HepG2 (cell line): ENCODE results near the gene CDC42EP1. TPM values are rescaled to one million over a fixed set of nuclear protein-coding genes. Genes with fewer than 3 reads are reported as not detected.
A peak's percentile ranks its signal among the peaks of the same experiment; 100 is the strongest.

Experiments
- HNRNPLL ChIP-seq: fragments of 200-400 bp; formaldehyde crosslinking; IDR thresholded peaks from 2 replicates; pipeline ENCODE4 v1.6.1; 2017; ENCODE audit warnings: mild to moderate bottlenecking, low read depth, low read length; ENCODE audit not compliant: poor library complexity, severe bottlenecking
- KDM6A ChIP-seq: IDR thresholded peaks from 2 replicates; pipeline ENCODE4 v1.6.1; 2016; ENCODE audit warnings: low read depth
- MLLT10 ChIP-seq: sonication (generic); formaldehyde crosslinking; IDR thresholded peaks from 2 replicates; pipeline ENCODE4 v1.4.0; 2020; ENCODE audit warnings: missing genetic modification reagents
- POLR2G ChIP-seq: fragments of 200-400 bp; formaldehyde crosslinking; IDR thresholded peaks from 2 replicates; pipeline ENCODE4 v1.6.1; 2018; ENCODE audit warnings: mild to moderate bottlenecking, low read depth, low read length, moderate library complexity
- ZMYM2 ChIP-seq: sonication (generic); formaldehyde crosslinking; IDR thresholded peaks from 2 replicates; pipeline ENCODE4 v1.8.0; 2022; ENCODE audit warnings: mild to moderate bottlenecking, missing genetic modification reagents
- ZNF205 ChIP-seq: IDR thresholded peaks from 2 replicates; pipeline ENCODE4 v1.6.1; 2018; ENCODE audit warnings: missing biosample characterization, missing genetic modification reagents
- ZNF747 ChIP-seq: sonication (generic); formaldehyde crosslinking; IDR thresholded peaks from 2 replicates; pipeline ENCODE4 v1.8.1; 2023; ENCODE audit warnings: missing genetic modification reagents, mild to moderate bottlenecking, borderline replicate concordance
- ZNF788 ChIP-seq: sonication (generic); formaldehyde crosslinking; IDR thresholded peaks from 2 replicates; pipeline ENCODE4 v1.5.0; 2020; ENCODE audit warnings: mild to moderate bottlenecking, missing genetic modification reagents, borderline replicate concordance
- polyA plus RNA-seq, 8 experiments: library from polyadenylated mRNA; depleted of rRNA in 3 of 8; stranded (reverse) in 7 of 8; unstranded in 1 of 8; fragments of >200 nt; fragmentation: Illumina TruSeq in 4 of 8; extraction: Trizol in 4 of 8; gene quantifications; 2 replicates each; pipeline versions ENCODE4 v1.2.1 to v1.2.3, GENCODE V29; 2011 to 2016; ENCODE audit warnings: low read depth in 4 of 8, missing spikeins in 1 of 8, mixed read lengths in 1 of 8; ENCODE audit not compliant: insufficient read depth in 1 of 8
- total RNA-seq, 5 experiments: library from RNA; depleted of rRNA; stranded (reverse); fragments of >200 nt; fragmentation: Illumina TruSeq; extraction: Trizol; gene quantifications; 2 replicates each; pipeline ENCODE4 v1.2.3, GENCODE V29; 2016; ENCODE audit warnings: low read depth in 1 of 5
- TF ChIP-seq, protein P1 (sequence below): sonication (generic); formaldehyde crosslinking; IDR thresholded peaks from 2 replicates; pipeline ENCODE4 v1.5.1; 2020; ENCODE audit warnings: missing genetic modification reagents, mild to moderate bottlenecking, borderline replicate concordance
- TF ChIP-seq, protein P2 (sequence below): IDR thresholded peaks from 2 replicates; pipeline ENCODE4 v1.4.0; 2020; ENCODE audit warnings: mild to moderate bottlenecking, missing genetic modification reagents
- TF ChIP-seq, protein P3 (sequence below): sonication (generic); formaldehyde crosslinking; IDR thresholded peaks from 2 replicates; pipeline ENCODE4 v1.5.1; 2020; ENCODE audit warnings: missing genetic modification reagents, mild to moderate bottlenecking, borderline replicate concordance
- TF ChIP-seq, protein P4 (sequence below): IDR thresholded peaks from 2 replicates; pipeline ENCODE4 v1.6.1; 2016; ENCODE audit warnings: low read depth, missing genetic modification reagents, missing compliant biosample characterization
- TF ChIP-seq, protein P5 (sequence below): sonication (generic); formaldehyde crosslinking; IDR thresholded peaks from 2 replicates; pipeline ENCODE4 v1.4.0; 2020; ENCODE audit warnings: missing genetic modification reagents

Gene CDC42EP1
- total and polyA plus RNA-seq, 2 of the 13 experiments (the other 11 are each of a cell fraction or from before 2014, with no cell fraction given) = 17.1 to 29.5 TPM

DNA sequence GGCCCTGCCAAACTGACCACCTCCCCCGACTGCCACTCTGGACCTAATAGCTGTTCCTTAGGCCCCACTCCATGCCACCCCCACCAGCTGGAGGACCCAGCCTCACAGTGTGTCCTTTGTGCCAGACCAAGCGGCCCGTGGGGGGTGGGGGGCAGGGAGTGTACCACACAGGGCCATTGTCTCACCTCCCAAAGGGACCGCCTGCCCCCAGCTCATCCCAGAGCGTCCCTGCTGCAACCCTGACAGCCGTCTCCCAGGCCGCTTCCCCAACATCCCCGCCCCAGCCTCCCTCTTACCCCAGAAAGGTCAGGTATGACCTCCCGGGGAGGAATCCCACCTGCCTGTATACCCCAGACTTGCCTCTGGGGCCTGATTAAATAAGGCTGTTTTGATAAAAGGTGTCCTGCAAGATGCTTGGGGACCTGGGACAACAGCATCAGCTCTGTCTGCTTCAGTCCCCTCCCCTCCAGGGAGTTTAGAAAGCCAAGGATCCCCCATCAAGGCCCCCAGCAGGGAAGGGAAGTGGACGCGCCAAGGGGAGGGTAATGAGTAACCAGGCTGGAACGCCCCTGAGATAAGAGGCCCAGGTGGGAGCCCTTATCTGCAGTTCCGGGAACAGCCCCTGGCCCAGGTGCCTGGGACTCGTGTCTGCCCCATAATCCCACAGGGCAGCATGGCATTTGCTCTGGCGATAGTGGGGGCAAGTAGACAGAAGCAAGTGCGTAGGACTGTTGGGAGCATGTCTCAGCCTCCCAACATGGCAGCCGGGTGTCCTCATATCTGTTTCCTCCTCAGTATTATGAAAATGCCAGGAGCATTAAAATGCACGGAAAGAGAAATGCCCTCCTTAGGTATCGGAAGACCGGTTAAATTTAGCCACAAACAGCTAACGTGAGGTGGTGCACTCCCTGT, 9.0 kb downstream of the CDC42EP1 start (continued):
- TF ChIP-seq, protein P1, sequence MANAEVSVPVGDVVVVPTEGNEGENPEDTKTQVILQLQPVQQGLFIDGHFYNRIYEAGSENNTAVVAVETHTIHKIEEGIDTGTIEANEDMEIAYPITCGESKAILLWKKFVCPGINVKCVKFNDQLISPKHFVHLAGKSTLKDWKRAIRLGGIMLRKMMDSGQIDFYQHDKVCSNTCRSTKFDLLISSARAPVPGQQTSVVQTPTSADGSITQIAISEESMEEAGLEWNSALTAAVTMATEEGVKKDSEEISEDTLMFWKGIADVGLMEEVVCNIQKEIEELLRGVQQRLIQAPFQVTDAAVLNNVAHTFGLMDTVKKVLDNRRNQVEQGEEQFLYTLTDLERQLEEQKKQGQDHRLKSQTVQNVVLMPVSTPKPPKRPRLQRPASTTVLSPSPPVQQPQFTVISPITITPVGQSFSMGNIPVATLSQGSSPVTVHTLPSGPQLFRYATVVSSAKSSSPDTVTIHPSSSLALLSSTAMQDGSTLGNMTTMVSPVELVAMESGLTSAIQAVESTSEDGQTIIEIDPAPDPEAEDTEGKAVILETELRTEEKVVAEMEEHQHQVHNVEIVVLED = peak; percentile 65; the same call in 1 of the 2 replicates
- TF ChIP-seq HNRNPLL = no peak
- no peak for TF ChIP-seq ZMYM2 (CRISPR knock-in tag)
- no peak for TF ChIP-seq MLLT10
- 0 out of 2 replicates have a peak, but pooled peaks have one; percentile 73 for TF ChIP-seq ZNF788 (CRISPR knock-in tag)
- TF ChIP-seq, protein P2, sequence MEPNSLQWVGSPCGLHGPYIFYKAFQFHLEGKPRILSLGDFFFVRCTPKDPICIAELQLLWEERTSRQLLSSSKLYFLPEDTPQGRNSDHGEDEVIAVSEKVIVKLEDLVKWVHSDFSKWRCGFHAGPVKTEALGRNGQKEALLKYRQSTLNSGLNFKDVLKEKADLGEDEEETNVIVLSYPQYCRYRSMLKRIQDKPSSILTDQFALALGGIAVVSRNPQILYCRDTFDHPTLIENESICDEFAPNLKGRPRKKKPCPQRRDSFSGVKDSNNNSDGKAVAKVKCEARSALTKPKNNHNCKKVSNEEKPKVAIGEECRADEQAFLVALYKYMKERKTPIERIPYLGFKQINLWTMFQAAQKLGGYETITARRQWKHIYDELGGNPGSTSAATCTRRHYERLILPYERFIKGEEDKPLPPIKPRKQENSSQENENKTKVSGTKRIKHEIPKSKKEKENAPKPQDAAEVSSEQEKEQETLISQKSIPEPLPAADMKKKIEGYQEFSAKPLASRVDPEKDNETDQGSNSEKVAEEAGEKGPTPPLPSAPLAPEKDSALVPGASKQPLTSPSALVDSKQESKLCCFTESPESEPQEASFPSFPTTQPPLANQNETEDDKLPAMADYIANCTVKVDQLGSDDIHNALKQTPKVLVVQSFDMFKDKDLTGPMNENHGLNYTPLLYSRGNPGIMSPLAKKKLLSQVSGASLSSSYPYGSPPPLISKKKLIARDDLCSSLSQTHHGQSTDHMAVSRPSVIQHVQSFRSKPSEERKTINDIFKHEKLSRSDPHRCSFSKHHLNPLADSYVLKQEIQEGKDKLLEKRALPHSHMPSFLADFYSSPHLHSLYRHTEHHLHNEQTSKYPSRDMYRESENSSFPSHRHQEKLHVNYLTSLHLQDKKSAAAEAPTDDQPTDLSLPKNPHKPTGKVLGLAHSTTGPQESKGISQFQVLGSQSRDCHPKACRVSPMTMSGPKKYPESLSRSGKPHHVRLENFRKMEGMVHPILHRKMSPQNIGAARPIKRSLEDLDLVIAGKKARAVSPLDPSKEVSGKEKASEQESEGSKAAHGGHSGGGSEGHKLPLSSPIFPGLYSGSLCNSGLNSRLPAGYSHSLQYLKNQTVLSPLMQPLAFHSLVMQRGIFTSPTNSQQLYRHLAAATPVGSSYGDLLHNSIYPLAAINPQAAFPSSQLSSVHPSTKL = peak; percentile 78
- TF ChIP-seq ZNF205 (CRISPR knock-in tag) = no peak
- TF ChIP-seq ZNF747 (CRISPR knock-in tag) = peak; percentile 90; the same call in 1 of the 2 replicates
- TF ChIP-seq, protein P3, sequence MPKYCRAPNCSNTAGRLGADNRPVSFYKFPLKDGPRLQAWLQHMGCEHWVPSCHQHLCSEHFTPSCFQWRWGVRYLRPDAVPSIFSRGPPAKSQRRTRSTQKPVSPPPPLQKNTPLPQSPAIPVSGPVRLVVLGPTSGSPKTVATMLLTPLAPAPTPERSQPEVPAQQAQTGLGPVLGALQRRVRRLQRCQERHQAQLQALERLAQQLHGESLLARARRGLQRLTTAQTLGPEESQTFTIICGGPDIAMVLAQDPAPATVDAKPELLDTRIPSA (CRISPR knock-in tag) = peak; percentile 83; the same call in 1 of the 2 replicates
- peak; percentile 64 for TF ChIP-seq KDM6A (CRISPR knock-in tag)
- TF ChIP-seq, protein P4, sequence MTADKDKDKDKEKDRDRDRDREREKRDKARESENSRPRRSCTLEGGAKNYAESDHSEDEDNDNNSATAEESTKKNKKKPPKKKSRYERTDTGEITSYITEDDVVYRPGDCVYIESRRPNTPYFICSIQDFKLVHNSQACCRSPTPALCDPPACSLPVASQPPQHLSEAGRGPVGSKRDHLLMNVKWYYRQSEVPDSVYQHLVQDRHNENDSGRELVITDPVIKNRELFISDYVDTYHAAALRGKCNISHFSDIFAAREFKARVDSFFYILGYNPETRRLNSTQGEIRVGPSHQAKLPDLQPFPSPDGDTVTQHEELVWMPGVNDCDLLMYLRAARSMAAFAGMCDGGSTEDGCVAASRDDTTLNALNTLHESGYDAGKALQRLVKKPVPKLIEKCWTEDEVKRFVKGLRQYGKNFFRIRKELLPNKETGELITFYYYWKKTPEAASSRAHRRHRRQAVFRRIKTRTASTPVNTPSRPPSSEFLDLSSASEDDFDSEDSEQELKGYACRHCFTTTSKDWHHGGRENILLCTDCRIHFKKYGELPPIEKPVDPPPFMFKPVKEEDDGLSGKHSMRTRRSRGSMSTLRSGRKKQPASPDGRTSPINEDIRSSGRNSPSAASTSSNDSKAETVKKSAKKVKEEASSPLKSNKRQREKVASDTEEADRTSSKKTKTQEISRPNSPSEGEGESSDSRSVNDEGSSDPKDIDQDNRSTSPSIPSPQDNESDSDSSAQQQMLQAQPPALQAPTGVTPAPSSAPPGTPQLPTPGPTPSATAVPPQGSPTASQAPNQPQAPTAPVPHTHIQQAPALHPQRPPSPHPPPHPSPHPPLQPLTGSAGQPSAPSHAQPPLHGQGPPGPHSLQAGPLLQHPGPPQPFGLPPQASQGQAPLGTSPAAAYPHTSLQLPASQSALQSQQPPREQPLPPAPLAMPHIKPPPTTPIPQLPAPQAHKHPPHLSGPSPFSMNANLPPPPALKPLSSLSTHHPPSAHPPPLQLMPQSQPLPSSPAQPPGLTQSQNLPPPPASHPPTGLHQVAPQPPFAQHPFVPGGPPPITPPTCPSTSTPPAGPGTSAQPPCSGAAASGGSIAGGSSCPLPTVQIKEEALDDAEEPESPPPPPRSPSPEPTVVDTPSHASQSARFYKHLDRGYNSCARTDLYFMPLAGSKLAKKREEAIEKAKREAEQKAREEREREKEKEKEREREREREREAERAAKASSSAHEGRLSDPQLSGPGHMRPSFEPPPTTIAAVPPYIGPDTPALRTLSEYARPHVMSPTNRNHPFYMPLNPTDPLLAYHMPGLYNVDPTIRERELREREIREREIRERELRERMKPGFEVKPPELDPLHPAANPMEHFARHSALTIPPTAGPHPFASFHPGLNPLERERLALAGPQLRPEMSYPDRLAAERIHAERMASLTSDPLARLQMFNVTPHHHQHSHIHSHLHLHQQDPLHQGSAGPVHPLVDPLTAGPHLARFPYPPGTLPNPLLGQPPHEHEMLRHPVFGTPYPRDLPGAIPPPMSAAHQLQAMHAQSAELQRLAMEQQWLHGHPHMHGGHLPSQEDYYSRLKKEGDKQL (CRISPR knock-in tag) = no peak; the same call in 1 of the 2 replicates
- peak; percentile 93 for TF ChIP-seq POLR2G
- TF ChIP-seq, protein P5, sequence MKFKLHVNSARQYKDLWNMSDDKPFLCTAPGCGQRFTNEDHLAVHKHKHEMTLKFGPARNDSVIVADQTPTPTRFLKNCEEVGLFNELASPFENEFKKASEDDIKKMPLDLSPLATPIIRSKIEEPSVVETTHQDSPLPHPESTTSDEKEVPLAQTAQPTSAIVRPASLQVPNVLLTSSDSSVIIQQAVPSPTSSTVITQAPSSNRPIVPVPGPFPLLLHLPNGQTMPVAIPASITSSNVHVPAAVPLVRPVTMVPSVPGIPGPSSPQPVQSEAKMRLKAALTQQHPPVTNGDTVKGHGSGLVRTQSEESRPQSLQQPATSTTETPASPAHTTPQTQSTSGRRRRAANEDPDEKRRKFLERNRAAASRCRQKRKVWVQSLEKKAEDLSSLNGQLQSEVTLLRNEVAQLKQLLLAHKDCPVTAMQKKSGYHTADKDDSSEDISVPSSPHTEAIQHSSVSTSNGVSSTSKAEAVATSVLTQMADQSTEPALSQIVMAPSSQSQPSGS (CRISPR knock-in tag) = peak; percentile 59; the same call in 1 of the 2 replicates
